ENCODE data around the gene RBM44.

Gene RBM44

DNA sequence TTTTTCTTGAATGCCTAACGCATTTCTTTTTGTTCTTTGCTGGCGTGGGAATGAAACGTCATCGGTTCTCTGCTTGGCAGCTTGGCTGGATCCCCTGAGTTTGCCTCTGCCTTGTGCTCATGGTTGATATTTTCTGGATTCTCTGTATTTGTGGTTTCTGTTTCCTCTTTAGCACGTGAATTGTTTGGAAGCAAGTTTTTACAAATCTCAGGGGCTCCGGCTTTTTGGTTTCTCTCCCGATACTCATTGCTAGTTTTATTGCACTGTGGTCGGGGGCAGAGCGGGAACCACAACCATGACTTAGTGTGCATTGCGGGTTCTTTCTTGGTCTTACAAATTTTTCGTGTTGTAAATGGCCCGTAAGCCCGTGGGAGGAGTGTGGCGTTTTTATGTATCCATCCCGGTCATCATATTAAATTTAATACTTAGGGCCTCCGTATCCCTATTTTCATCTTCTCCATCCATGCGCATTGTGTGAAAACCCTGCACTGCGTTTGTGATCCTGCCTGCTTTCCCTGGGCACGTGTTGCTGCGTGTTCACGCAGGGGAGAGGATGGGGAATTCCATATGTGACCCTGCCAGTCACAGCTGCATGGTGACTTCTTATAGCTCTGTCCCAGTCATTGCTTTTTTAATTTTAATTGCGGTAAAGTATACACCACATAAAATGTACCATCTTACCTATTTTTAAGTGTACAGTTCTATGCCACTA lies 70.2 kb downstream of the RBM44 start:
- FAIRE-seq (no peak), DNase-seq (ENCODE audit: insufficient read length, low spot score) (no peak)

DNA sequence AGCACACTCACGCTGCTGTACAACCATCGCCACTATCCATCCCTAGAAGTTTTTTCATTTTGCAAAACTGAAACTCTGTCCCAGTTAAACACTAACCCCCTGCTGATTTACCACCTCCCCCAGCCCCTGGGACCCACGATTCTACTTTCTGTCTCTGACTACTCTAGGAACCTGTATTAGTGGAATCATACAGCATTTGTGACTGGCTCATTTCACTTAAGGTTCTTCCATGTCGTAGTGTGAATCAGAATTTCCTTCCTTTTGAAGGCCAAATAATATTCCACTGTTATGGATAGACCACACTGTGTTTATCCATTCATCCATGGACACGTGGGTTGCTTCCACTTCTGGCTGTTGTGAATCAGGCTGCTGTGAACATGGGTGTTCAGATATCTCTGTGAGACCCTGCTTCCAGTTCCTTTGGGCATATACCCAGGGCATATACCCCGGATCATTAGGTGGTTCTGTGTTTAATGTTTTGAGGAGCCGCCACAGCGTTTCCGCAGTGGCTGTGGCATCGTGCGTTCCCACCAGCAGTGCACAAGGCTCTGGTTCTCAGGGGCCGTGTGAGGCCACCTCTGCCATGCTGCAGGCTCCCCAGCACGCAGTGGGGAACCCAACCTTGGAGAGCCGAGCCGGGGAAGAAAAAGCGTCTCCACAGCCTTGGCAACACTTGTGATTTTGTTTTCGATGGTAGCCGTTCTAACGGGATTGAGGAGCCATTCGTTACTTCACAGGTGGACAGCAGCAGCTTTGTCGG lies 70.9 kb downstream of the RBM44 start:
- DNase-seq (ENCODE audit: insufficient read length, low spot score) (no peak), FAIRE-seq (no peak)

DNA sequence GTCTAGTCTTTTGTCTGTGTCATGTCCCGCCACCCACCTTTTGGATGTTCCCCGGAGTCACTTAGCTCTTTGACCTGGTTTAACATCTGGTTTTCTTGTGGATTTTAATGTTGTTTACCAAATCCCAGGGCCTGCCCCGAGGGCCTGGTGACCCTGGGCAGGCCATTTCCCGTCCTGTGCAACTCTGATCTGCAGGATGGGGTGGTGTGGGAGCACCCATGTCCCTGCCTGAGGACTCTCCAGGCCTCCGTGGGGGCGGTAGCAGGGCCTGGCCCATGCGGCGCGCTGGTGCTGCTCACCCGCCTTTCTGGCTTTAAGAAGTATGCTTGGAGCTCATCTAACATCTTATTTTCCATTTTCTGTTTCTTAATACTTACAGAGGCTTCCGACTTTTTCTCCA lies 71.5 kb downstream of the RBM44 start:
- DNase-seq (ENCODE audit: insufficient read length, low spot score) (no peak), FAIRE-seq (no peak)

DNA sequence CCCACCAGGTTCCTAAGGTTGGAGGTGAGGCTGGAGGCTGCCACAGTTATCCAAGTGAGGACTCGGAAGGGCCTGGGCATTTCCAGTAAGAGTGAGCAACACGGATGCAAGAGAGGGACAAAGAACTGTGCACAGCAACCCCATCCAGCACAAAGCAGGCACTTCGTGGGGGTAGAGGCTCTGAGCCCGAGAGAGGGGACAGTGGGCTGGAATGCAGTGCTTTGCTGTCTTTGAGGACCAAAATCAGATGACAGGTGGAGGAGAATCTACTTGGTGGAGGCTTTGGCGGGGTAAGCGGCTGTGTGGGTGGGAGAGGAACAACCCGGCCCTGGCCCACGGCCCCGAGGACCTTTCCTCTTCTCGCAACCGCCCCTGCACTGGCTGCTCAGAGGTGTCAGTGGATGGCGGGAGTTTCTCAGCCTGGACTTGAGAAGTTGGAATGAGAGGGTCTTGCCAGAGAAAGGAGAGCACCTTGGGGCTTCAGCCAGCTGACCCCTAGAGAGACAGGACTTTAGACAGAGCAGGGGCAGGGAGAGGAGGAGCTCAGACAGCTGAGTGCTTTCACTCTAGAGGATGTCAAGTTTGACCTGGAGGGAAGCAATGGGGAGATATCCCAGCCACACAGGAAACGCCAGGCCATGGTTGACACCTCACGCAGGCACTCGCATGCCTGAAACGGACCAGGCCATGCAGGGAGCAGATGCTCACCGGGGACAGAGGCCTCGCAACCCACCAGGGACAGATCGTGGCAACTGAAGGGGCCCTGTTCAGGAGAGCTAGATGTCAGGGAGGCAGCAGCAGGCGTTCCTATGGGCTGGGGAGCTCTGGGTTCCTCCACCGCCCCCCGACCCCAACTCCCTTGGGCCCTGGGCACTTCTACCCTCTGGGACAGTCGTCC lies 72.4 kb downstream of the RBM44 start:
- no peak for FAIRE-seq
- no peak for DNase-seq (ENCODE audit: insufficient read length, low spot score)

DNA sequence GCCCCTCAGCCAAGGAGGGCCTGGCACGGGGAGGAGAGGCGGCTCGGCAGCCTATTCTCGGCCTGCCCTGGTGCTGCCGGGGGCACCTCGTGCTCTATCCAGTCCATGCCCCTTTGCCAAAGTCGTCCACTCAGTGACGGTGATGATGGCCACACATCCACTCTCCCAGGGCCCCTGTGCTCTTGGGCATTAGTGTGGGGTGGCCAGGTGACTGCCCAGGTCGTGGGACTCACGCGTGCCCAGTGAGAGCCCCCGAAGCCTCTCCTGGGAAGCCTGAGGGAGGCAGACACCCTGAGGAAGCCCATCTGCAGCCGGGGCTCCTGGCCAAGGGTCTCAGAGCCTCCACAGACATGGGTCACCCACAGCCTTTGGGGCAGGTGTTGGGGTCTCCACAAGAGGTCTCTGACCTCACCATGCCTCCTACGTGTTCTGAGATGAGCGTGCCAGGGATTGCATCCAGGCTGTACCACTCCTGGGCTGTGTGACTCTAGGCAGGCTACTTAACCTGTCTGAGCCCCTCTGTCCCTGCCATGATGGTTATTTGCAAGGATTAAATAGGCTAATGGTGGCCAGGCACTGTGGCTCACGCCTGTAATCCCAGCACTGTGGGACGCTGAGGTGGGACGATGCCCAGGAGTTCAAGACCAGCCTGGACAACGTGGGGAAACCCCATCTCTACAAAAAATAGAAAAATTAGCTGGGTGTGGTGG lies 73.8 kb downstream of the RBM44 start:
- FAIRE-seq (no peak), DNase-seq (ENCODE audit: insufficient read length, low spot score) (no peak)

DNA sequence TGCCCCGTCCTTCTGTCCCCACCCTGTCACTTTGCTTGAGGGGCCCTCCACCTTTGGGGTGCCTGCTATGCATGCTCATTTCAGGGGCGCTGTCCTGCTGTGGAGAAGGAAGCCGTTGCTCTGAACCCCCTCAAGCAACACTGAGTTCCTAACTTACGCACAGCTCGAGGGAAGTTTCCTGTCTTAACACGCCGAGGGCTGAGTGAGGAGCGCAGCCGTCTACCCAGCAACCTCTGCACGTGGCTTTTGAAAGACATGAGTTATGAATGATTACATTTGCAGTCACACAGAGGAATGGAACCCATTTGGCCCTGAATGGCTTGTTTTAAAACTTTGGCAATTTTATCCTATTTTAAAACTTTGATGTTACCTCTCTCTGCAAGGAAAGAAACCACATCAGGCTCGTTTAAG lies 74.8 kb downstream of the RBM44 start:
- FAIRE-seq (no peak), DNase-seq (ENCODE audit: insufficient read length, low spot score) (no peak)

DNA sequence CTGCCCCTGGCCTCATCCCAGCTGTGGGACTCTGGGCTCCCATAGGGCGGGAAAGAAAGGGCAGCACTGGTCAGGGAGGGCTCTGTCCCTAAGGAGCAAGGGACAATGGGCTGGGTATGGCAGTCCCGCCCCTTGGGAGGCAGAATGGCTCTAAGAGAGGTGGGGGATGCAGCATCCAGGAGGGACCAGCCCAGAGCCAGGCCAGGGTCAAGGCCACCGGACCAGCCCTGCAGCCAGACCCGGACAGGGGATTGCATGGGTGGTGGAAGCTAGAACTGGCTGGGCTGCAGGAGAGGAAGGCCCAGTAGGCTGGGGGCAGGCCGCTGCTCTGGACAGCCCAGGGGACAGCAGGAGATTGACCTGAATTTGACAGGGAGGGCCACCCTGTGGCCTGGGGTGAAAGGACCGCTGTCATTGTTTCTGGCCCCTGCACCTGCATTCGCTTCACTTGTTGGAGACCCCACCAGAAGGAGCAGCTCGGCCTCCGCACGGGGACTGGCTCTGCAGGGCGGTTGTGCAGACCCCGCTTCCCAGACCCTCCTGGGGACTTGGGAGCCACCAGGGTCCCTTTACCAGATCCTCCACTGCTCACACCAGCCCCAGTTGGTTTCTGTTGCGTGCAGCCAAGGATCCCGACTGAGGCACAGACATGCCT lies 75.4 kb downstream of the RBM44 start:
- FAIRE-seq (no peak), DNase-seq (ENCODE audit: insufficient read length, low spot score) (no peak)

DNA sequence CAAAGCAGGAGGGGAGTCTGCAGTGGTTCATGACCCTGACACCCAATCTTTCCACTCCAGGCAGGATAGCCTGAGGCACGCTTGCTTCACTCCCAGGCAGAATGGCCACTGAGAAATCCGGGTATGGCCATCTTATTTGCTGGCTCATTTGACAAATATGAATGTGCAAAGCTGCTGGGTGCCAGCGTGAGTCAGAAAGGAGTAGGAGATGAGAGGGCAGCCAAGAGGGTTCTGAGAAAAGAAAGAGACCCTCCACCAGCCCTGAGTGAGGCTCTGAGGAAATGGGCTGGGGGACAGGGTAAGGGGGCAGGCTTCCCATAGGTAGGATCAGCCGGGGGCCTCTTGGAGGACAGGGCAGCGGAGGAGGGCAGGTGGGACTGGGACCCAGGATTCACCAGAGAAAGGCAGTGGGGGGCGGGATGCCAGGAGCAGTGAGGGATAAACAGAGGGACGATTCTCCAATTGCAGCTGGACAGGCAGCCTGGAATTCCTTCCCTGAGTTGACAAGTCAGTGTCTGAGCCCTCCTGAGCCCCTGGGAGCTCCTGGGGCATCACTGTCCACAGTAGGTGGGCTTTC lies 76.1 kb downstream of the RBM44 start:
- DNase-seq (ENCODE audit: insufficient read length, low spot score) = no peak
- no peak for FAIRE-seq

DNA sequence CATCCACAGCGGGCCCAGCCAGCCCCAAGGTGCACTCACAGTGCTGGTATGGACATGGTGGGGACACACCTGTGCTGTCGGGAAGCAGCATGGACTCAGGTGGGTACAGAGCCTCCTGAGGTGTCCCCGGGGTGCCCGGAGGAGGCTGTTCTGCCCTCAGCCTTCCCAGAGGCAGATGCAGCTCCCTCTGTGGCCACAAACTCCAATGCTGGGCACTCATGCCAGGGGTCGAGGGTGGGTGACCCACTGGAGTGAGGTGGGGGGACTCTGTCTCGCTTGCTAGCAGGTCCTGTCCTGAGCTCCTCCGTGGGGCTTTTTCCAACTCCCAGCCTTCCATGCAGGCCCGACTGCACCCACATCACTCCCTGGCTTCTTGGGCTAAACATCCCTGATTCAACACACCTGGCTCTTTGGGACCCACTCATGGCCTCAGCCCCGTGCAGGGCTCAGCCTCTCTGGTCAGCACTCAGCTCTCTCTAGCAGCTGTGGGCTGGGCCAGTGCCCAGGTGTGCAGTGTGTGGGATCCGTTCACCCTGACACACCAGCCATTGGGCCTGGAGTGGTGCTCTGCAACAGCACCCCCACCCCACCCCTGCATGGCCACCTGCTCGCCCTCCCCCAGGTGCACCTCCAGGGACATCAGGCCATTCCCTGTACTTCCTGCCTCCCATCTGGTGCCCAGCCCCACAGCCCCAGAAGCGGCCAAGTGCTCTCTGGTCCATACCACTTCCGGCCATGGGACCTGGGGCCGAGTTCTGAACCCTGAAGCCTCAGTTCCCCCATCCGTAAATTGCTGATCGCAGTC lies 76.9 kb downstream of the RBM44 start:
- DNase-seq (ENCODE audit: insufficient read length, low spot score) (no peak), FAIRE-seq (no peak)

DNA sequence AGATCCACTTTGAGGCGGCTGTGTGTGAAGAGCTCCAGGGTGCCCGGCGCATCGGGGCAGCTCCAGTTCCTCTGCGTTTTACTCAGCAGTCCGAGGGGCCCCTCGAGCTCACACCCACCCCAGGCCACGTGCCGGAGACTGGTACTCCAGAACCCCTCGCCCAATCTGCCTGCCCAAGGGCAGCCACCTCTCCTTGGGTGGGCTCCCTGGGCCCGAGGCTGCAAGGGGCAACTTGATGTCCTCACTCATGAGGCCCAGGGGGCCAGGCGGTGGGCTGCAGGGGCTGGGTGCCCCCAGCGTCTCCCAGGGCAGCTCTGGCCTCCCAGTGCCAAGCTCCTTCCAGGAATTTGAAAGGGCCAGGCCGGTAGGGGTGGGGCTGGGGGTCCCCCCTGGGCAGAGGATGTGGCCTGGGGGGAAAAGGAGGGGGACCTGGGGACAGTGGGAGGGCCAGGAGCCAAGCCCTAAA lies 77.5 kb downstream of the RBM44 start:
- FAIRE-seq = no peak

DNA sequence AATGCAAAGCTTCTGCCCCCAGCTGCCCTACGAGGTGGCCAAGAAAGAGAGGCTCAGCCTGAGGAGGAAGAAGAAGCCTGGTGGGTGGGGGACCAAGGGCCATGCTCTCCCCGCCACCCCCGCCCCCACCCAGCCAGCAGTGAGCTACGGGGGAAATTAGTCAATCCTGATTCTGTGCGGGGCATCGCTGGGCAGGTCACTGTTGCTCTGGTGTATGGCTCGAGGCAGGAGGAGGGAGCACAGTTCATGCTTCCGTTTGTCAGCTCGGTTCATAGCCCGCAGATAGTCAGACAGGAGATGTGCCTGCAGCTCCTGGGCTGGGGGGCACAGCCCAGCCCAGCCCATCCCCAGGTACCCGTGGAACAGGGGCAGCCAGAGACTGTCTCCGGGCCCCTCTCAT lies 78.0 kb downstream of the RBM44 start:
- no peak for FAIRE-seq
- no peak for DNase-seq (ENCODE audit: insufficient read length, low spot score)

More for the DNA sequence above, 77.5 kb downstream of the RBM44 start:
- DNase-seq (ENCODE audit: insufficient read length, low spot score) = no peak

DNA sequence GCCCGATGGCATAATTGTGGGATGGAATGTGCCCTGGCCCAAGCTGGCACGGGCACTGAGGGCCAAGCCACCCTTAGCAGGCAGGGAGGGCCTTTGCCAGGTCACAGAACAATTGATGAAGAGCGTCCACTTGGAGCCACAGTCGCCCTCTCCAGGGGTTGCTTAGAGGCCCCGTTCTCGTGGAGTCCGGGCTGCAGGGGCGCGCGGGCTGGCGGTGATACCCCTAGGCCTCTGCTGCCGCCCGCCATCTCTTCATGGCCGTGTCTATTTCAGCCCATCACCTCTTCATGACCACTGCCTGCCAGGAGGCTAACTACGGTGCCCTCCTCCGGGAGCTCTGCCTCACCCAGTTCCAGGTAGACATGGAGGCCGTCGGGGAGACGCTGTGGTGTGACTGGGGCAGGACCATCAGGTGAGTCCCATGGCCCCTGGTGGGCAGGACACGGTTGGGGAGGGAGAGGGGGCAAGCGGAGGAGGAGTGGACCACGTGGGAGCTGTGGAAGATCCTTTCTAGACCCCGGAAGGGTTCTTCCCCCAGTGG lies 78.4 kb downstream of the RBM44 start:
- FAIRE-seq (no peak), DNase-seq (ENCODE audit: insufficient read length, low spot score) (no peak)

DNA sequence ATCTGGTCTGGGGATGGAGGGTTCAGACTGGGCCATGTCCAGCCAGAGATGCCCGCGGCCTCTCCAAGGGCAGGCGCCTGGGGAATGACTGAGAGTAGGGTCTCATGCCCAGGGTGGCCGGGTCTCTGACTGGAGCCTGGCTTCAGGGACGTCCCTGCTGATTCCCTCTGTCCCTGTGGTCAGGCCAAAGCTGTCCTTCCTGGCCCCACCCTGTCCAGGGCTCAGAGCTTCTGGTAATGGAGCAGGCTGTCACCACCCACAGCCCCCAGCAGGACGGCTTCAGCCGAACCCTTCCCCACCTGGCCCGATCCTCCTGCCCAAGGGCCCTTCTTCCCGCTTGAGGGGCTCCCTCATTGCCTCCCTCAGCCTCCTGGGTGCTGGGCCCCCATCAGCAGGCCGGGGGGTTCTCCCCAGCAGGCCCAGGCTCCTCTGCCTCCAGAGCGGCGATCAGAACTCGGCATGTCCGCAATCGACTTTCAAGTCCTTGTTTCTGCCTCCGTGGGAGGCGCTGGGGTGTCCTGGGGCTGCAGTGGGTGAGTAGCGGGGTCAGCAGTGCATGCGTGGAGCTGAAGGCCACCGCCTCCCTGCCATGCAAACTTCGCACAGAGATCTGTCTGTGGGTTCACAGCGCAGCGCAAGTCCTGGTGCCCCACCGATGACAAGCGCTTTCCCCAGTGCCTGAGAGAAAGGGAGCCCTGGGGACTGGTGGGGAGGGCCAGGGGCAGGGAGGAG lies 79.2 kb downstream of the RBM44 start:
- DNase-seq (ENCODE audit: insufficient read length, low spot score) = no peak
- FAIRE-seq = no peak

DNA sequence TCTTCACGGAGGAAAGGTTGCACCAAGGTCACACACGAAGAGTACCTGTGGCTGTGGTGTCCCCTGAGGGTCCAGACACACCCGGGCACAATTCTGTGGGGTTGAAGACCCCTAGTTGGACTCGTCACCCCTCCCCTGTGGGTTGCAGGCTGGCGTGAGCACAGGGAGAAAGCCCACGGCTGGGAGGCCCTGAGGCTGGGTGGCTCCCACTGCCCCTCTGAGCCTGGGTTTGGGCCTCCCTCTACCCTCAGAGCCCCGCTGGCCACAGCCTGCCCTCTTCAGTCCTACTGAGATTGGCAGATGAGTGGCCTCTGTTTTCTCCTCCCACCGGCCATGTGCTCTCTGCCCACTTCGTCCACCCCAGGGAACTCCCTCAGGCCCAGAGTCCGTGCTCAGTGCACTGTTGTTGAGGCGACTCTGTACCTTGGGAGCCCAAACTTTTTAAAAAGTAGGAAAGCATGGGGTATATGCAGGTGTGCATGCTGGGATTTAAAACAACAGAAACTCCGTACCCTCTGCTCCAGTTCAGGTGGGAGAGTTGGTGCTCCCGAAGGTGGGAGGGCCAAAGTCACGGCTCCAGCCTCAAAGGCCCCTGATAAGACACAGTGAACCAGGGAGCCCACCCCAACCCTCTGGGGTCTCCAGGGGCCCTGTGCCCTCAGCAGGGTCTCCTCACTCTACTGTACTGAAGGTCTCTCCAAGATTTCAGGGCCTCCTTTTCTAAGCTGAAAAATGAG lies 79.9 kb downstream of the RBM44 start:
- no peak for DNase-seq (ENCODE audit: insufficient read length, low spot score)
- no peak for FAIRE-seq

DNA sequence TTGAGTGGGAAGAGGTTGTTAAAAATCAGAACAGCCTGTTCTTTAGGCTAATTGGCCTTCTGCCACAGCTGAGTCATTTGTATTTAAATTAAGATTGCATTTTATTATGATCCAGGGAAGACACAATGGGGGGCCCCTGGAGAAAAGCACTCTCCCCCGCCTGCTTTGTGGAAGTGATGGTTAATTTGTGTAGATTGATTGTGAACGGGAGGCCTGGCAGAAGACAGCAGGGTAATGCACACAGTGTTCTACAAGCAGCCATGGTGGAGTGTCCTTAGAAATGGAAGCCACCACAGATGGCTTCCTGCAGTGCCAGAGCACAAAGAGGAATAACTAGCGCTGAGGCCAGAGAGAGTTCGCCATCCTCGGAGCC lies 80.5 kb downstream of the RBM44 start:
- no peak for DNase-seq (ENCODE audit: insufficient read length, low spot score)
- no peak for FAIRE-seq

DNA sequence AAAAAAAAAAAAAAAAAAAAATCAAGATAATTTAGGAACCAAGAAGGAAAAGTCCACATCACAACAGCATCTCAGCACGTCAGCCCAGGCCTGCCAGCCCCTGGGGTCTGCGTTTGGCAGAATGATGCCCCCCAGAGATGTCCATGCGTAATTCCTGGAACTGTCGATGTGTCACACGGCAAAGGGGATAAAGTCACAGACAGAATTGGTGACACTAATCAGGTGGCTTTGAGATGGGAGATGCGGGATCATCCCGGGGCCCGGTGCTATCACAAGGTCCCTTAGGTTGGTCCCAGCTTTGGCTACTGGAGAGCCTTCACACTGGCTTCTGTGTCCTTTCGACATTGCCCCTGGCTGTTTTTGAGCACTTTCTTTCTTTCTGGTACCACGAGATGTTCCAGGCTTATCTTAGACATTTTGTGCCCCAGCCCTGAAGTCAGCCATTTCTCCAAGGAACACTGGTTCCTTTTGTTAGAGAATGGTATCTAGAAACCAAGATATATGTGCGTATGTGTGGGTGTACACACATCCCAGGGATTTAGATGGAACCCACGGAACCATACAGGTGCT lies 81.5 kb downstream of the RBM44 start:
- FAIRE-seq = no peak
- no peak for DNase-seq (ENCODE audit: insufficient read length, low spot score)

Data from GM19239 (cell line).